Stimulated activated CD8-positive, alpha-beta memory T cell treated with anti-CD3 and anti-CD28 coated beads, Interleukin-15, amount 100 ng/mL, for 1 hour (primary cell): ENCODE measurements around the gene ADCY7.
"Not testable (repeated sequence)": the region's sequence is repeated elsewhere in the genome, so short reads cannot be mapped to it uniquely, and the experiment has no call there.

Experiments used
- DNase-seq: peaks from one replicate; pipeline ENCODE4 v3.0.0-alpha.2; 2020; ENCODE audit warnings: low read depth

ADCY7 gene

GRCh38 chr16:50266337-50267091, at the start of gene ADCY7:
Gene ADCY7 (plus strand): TSS chr16:50266551. CDS start chr16:50288180, 21,629 bp downstream.
- peak; percentile 68 for DNase-seq

- DNase-seq: no peak
Observed at GRCh38 chr16:50219402-50219975, 46.9 kb upstream of the ADCY7 start.

GRCh38 chr16:50224286-50224685, 42.1 kb upstream of the ADCY7 start:
- no peak for DNase-seq

- no peak for DNase-seq
Observed at GRCh38 chr16:50227120-50227519, 39.2 kb upstream of the ADCY7 start.

- DNase-seq: no peak
Observed at GRCh38 chr16:50227665-50228064, 38.7 kb upstream of the ADCY7 start.

- DNase-seq: no peak
Observed at GRCh38 chr16:50228364-50228868, 37.9 kb upstream of the ADCY7 start.

- DNase-seq: no peak
Observed at GRCh38 chr16:50229149-50229726, 37.1 kb upstream of the ADCY7 start.

GRCh38 chr16:50234771-50235556, 31.4 kb upstream of the ADCY7 start:
- DNase-seq: no peak

GRCh38 chr16:50235581-50235980, 30.8 kb upstream of the ADCY7 start:
- DNase-seq: no peak

- no peak for DNase-seq
Observed at GRCh38 chr16:50238314-50238713, 28.0 kb upstream of the ADCY7 start.

- no peak for DNase-seq
Observed at GRCh38 chr16:50238868-50239301, 27.5 kb upstream of the ADCY7 start.

GRCh38 chr16:50243024-50243423, 23.3 kb upstream of the ADCY7 start:
- not testable (repeated sequence) for DNase-seq

- DNase-seq: no peak
Observed at GRCh38 chr16:50244140-50244503, 22.2 kb upstream of the ADCY7 start.

GRCh38 chr16:50244504-50245416, 21.6 kb upstream of the ADCY7 start:
- no peak for DNase-seq

GRCh38 chr16:50245417-50246298, 20.7 kb upstream of the ADCY7 start:
- no peak for DNase-seq

- DNase-seq: no peak
Observed at GRCh38 chr16:50246299-50247122, 19.8 kb upstream of the ADCY7 start.

GRCh38 chr16:50247123-50247905, 19.0 kb upstream of the ADCY7 start:
- DNase-seq: no peak

GRCh38 chr16:50247906-50248608, 18.3 kb upstream of the ADCY7 start:
- no peak for DNase-seq
